Iris pigment epithelial cell (primary cell): ENCODE measurements around the gene ZDHHC24.

Source experiments
- DNase-seq: peaks from one replicate; pipeline ENCODE4 v3.0.0-alpha.2; 2011; ENCODE audit warnings: low read depth

ZDHHC24 gene

GRCh38 chr11:66471142-66471541 lies 74.7 kb downstream of the ZDHHC24 start:
- DNase-seq: no peak
